Right ventricle myocardium superior (tissue), 1 donor: ENCODE measurements around the gene PRKRIP1. TPM values are rescaled to one million over a fixed set of nuclear protein-coding genes. Genes with fewer than 3 reads are reported as not detected.
A peak's percentile ranks its signal among the peaks of the same experiment; 100 is the strongest.
"Not testable (repeated sequence)": the region's sequence is repeated elsewhere in the genome, so short reads cannot be mapped to it uniquely, and the experiment has no call there.

ENCODE experiments used
- ATAC-seq: fragments of 200-7000 bp; cut with Tn5 transposase; one replicate; pipeline ENCODE4 v1.9.1; 2020; ENCODE audit warnings: mild to moderate bottlenecking; ENCODE audit not compliant: poor library complexity
- DNase-seq: peaks from one replicate; pipeline ENCODE4 v3.0.0-alpha.2; 2020
- intact Hi-C: fragments of 100-400 bp; cut with DNase I; formaldehyde crosslinking; loops from one replicate; pipeline ENCODE4 v1.11.2; 2022
- microRNA-seq: library from miRNA; unstranded; fragments of <30 nt; microRNA quantifications from one replicate; pipeline ENCODE4 v1.2.0, GENCODE V29; 2020
- total RNA-seq: library from RNA; stranded (reverse); fragmentation: NEBNext Ultra II Directional; extraction: Animal tissue kit (Norgen Biotek cat#: 25700); gene quantifications from one replicate; pipeline ENCODE4 v1.2.1, GENCODE V29; 2021
- donor health status: DM: no; HTN: yes; CAD: no; lungs with severe emphysema.

The PRKRIP1 gene
- total RNA-seq, 1 donor from 2014 or later = 9.8 TPM

DNA sequence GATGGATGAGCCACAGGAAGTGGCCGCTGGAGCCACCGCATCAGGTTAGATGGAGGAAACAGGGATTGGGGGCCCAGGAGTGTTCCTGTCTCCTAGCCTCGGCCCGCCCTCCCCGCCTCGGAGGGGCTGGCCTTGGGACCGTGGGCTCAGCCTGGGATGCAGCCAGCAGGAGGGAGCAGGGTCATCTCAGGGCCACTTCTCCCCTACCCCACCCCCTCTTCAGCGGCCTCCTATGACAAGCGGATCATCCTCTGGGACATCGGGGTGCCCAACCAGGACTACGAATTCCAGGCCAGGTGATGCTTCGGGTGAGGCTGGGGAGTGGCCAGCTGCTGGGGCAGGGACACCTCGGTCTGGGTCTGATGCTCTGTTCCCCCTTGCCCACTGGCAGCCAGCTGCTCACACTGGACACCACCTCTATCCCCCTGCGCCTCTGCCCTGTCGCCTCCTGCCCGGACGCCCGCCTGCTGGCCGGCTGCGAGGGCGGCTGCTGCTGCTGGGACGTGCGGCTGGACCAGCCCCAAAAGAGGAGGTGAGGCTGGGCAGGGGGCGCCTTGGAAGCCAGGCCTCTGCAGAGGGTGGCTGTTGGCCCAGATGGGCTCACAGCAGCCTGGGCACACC lies 73.3 kb downstream of the PRKRIP1 start:
- intact Hi-C loops = no loop called here
- ATAC-seq (no peak), DNase-seq (peak; percentile 39)

DNA sequence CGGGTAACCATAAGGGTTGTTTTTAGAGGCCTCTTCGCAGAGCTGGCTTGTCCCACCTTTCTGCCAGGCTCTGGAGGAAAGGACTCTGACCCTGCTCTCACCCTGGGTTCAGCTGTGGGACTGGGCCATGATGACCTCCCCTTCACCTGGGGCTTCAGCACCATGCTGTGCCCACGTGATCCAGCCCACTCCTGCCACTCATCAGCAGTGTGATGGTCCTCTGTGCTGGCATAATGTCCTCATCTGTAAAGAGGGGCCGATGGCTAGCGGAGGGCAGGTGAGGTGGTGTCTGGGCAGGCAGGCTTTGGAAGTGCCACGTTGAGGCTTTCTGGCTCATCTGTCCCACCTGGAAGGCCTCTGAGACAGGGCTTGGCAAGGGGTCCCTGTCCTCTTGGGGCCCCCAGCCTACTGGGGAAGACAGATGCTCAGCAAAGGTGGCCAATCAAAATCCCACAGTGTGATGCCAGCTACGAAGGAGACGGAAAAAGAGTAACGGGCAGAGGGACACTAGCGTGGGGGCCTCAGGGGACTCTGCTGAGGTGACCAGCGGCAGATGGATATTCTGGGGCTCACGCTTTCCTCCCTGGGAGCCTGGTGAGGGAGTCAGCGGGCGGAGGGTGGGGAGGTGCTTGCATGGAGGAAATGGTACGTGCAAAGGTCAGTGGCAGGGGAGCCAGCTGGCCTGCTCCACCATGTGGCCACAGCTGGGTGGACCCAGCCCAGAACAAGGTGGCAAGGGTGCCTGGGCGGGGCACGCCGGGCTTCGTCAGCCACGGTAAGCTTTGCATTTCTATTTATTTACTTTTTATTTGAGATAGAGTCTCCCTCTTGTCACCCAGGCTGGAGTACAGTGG lies 74.0 kb downstream of the PRKRIP1 start:
- ATAC-seq (no peak), DNase-seq (peak; percentile 45)
- intact Hi-C loops = no loop called here

GRCh38 chr7:102471791-102472125 lies 75.6 kb downstream of the PRKRIP1 start:
- DNase-seq (peak; percentile 30), ATAC-seq (no peak)
- intact Hi-C loops = no loop called here

DNA sequence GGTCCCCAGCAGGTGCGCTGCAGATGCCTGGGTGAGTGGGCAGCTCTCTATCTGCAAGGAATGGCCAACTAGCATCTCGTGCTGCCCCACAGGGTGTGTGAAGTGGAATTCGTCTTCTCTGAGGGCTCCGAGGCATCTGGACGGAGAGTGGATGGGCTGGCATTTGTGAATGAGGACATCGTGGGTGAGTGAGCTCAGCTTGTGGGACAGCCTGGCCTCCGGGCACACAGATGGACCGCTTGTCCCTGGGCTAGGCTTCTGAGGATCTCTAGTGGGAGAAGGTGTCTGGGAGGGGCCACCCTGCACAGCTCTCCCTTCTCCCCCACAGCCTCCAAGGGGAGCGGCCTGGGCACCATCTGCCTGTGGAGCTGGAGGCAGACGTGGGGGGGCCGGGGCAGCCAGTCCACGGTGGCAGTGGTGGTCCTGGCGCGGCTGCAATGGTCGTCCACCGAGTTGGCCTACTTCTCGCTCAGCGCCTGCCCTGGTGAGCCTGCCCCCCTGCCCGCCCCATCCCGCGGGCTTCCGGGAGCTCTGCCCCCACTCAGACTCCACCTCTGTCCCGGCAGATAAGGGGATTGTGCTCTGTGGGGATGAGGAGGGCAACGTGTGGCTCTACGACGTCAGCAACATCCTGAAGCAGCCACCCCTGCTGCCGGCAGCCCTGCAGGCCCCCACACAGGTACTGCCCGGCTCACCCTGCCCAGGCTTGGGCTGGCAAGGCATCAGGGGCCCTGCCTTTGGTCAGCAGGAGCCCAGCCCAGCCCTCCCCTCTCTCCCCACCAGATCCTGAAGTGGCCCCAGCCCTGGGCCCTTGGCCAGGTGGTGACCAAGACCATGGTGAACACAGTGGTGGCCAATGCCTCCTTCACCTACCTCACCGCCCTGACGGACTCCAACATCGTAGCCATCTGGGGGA lies 76.2 kb downstream of the PRKRIP1 start:
- DNase-seq = peak; percentile 29

GRCh38 chr7:102473271-102473991 lies 77.3 kb downstream of the PRKRIP1 start:
- ATAC-seq (no peak), DNase-seq (peak; percentile 16)
- intact Hi-C loops = no loop called here

More for the DNA sequence above, 76.2 kb downstream of the PRKRIP1 start:
- no peak for ATAC-seq
- intact Hi-C loops = no loop called here

DNA sequence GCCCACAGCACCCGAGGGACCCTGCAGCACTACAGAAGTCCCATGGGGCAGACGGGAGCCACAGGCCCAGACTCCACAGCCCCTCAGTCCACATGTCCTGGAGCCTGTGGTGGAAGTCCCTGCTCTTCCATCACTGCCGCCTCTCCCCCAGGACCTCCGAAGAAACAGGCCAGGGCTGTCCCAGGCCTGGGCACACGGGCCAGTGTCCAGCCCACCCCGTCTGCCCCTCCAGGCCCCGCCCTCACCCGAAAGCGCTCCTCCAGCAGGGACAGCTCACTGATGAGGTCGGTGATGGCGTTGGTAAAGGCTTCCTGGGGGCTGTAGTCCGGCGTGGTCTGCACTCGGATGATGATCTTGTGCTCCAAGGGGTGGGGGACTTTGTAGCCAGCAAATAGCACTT lies 78.0 kb downstream of the PRKRIP1 start:
- intact Hi-C loops, ATAC-seq, DNase-seq: not testable (repeated sequence)

DNA sequence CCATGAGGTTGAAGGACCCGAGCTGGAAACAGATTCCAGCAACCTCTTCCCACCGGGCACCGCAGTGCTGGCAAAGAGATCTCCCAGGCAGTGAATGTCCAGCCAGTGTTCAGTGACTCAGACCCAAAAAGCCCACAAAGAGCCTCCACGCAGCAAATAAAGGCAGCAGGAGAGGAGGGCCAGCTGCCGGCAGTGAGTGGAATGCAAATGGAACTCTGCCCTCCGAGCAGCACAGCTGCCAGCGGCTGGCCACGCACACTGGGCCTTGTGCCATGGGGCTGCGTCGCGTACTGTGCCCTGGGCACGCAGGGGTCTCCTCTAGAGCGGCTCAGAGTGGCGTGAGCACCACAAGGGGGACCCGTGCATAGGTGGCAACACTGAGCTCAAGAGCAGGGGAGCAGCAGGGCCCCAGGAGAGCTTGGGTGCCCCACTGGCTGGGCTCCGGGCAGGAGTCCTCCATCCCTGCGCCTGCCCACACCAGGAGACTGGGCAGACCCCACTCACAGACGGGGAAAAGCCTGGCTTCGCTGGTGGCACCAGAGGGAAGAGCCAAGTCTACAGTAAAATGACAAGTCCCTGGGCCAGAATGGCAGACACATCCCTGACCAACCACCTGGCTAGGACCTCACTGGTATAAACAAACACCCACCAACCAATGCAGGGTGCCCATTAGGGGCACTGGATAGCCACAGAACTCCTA lies 78.7 kb downstream of the PRKRIP1 start:
- DNase-seq = peak; percentile 15
- intact Hi-C loops, ATAC-seq: not testable (repeated sequence)

Small RNA genes within 50 kb of the gene (microRNA-seq; reads per million reads assigned to microRNA genes)
- not detected for gene MIR4467
- not detected for gene MIR5090
- gene MIR548O = not detected

Other genes with a start within 250 kb of the PRKRIP1 start
- 0.67 TPM for gene SH2B2, start 109.5 kb upstream of the PRKRIP1 start, total RNA-seq
- gene SPDYE6, start 39.9 kb upstream of the PRKRIP1 start, total RNA-seq = not detected
- gene ORAI2, start 37.2 kb downstream of the PRKRIP1 start, total RNA-seq = 4.3 TPM
- gene ALKBH4, start 68.5 kb downstream of the PRKRIP1 start, total RNA-seq = 5.3 TPM
- gene LRWD1, start 68.6 kb downstream of the PRKRIP1 start, total RNA-seq = 9.7 TPM
- gene POLR2J, start 82.6 kb downstream of the PRKRIP1 start, total RNA-seq = 51.3 TPM
- 9.3 TPM for gene RASA4B, start 121.4 kb downstream of the PRKRIP1 start, total RNA-seq
- 4.4 TPM for gene UPK3BL2, start 147.3 kb downstream of the PRKRIP1 start, total RNA-seq
- gene SPDYE2, start 154.9 kb downstream of the PRKRIP1 start, total RNA-seq = not detected
- 12.0 TPM for gene POLR2J3, start 176.2 kb downstream of the PRKRIP1 start, total RNA-seq
- 16.6 TPM for gene RASA4, start 220.4 kb downstream of the PRKRIP1 start, total RNA-seq
- 12.2 TPM for gene UPK3BL1, start 246.4 kb downstream of the PRKRIP1 start, total RNA-seq